ENCODE results near the gene RGPD6.
"Not testable (repeated sequence)": the region's sequence is repeated elsewhere in the genome, so short reads cannot be mapped to it uniquely, and the experiment has no call there.

Gene RGPD6

GRCh38 chr2:110488991-110489390 lies 88.0 kb downstream of the RGPD6 start:
- not testable (repeated sequence) for DNase-seq (ENCODE audit: low read depth); H3K4me3 ChIP-seq (ENCODE audit: low read length)

- DNase-seq (ENCODE audit: low read depth); H3K4me3 ChIP-seq (ENCODE audit: low read length): not testable (repeated sequence)
Observed at GRCh38 chr2:110482697-110483096, 94.3 kb downstream of the RGPD6 start.

- H3K4me3 ChIP-seq (ENCODE audit: low read length); DNase-seq (ENCODE audit: low read depth): not testable (repeated sequence)
Observed at GRCh38 chr2:110481200-110481599, 95.8 kb downstream of the RGPD6 start.

GRCh38 chr2:110480084-110480483 lies 96.9 kb downstream of the RGPD6 start:
- H3K4me3 ChIP-seq (ENCODE audit: low read length); DNase-seq (ENCODE audit: low read depth): not testable (repeated sequence)

- H3K4me3 ChIP-seq (ENCODE audit: low read length); DNase-seq (ENCODE audit: low read depth): not testable (repeated sequence)
Observed at GRCh38 chr2:110477370-110477769, 99.7 kb downstream of the RGPD6 start.

GRCh38 chr2:110476952-110477351 lies 100.1 kb downstream of the RGPD6 start:
- not testable (repeated sequence) for H3K4me3 ChIP-seq (ENCODE audit: low read length); DNase-seq (ENCODE audit: low read depth)

- not testable (repeated sequence) for DNase-seq (ENCODE audit: low read depth); H3K4me3 ChIP-seq (ENCODE audit: low read length)
Observed at GRCh38 chr2:110475627-110476359, 101.2 kb downstream of the RGPD6 start.

- DNase-seq (ENCODE audit: low read depth); H3K4me3 ChIP-seq (ENCODE audit: low read length): not testable (repeated sequence)
Observed at GRCh38 chr2:110474898-110475297, 102.1 kb downstream of the RGPD6 start.

- H3K4me3 ChIP-seq (ENCODE audit: low read length); DNase-seq (ENCODE audit: low read depth): not testable (repeated sequence)
Observed at GRCh38 chr2:110473059-110473358, 104.0 kb downstream of the RGPD6 start.

- H3K4me3 ChIP-seq (ENCODE audit: low read length); DNase-seq (ENCODE audit: low read depth): not testable (repeated sequence)
Observed at GRCh38 chr2:110472171-110473058, 104.6 kb downstream of the RGPD6 start, which contains the start of gene LIMS4. Gene LIMS4, minus strand, starts transcription at chr2:110472816. Its CDS starts 38 bp downstream, at chr2:110472778.

GRCh38 chr2:110468921-110469320 lies 108.1 kb downstream of the RGPD6 start:
- not testable (repeated sequence) for H3K4me3 ChIP-seq (ENCODE audit: low read length); DNase-seq (ENCODE audit: low read depth)

- not testable (repeated sequence) for H3K4me3 ChIP-seq (ENCODE audit: low read length); DNase-seq (ENCODE audit: low read depth)
Observed at GRCh38 chr2:110465312-110465711, 111.7 kb downstream of the RGPD6 start.
